ENCODE data around the gene NOX3. TPM values are rescaled to one million over a fixed set of nuclear protein-coding genes. Genes with fewer than 3 reads are reported as not detected.
A peak's percentile ranks its signal among the peaks of the same experiment; 100 is the strongest.
"Not testable (repeated sequence)": the region's sequence is repeated elsewhere in the genome, so short reads cannot be mapped to it uniquely, and the experiment has no call there.

Gene NOX3
- total RNA-seq, 1 donor = not detected

- H2AFZ ChIP-seq (ENCODE audit: low read length) = no peak overlapping the region
- no peaks in the 10 kb centered on the region for H3K27me3 ChIP-seq (ENCODE audit: insufficient read depth, low read length)
- H3K4me3 ChIP-seq (ENCODE audit: insufficient read depth, low read length) = no peak overlapping the region
- peak overlapping the region; percentile 45 for H3K4me2 ChIP-seq (ENCODE audit: insufficient read depth, low read length)
- no peaks in the 10 kb centered on the region for H3K36me3 ChIP-seq (ENCODE audit: insufficient read depth, low read length)
- TF ChIP-seq CTCF (IDR thresholded peaks at IDR 0.05; ENCODE audit: extremely low read depth, low read depth, low read length) = no peak
- peak; percentile 45 for DNase-seq (ENCODE audit: insufficient read length, low spot score, missing footprints)
- no peaks in the 10 kb centered on the region for H3K79me2 ChIP-seq (ENCODE audit: insufficient read depth, low read length)
- H3K9me3 ChIP-seq (ENCODE audit: low read depth, low read length) = no peaks in the 10 kb centered on the region
- peaks cover 36% of the 10 kb centered on the region for H3K4me1 ChIP-seq (ENCODE audit: insufficient read depth, low read length)
- peak overlapping the region; percentile 90 for H3K27ac ChIP-seq (ENCODE audit: low read depth, low read length)
- no peaks in the 10 kb centered on the region for H4K20me1 ChIP-seq (ENCODE audit: insufficient read depth, low read length)
These were observed 37.5 kb upstream of the NOX3 start for GRCh38 chr6:155493026-155493693.

GRCh38 chr6:155492061-155492735 is 36.6 kb upstream of the NOX3 start:
- Histone ChIP-seq H3K4me3 (ENCODE audit: insufficient read depth, low read length) (no peak overlapping the region), H3K4me2 (ENCODE audit: insufficient read depth, low read length) (no peak overlapping the region), H3K79me2 (ENCODE audit: insufficient read depth, low read length) (no peaks in the 10 kb centered on the region), H4K20me1 (ENCODE audit: insufficient read depth, low read length) (no peaks in the 10 kb centered on the region), H3K27me3 (ENCODE audit: insufficient read depth, low read length) (no peaks in the 10 kb centered on the region), H3K36me3 (ENCODE audit: insufficient read depth, low read length) (no peaks in the 10 kb centered on the region), H3K9me3 (ENCODE audit: low read depth, low read length) (no peaks in the 10 kb centered on the region), H3K4me1 (ENCODE audit: insufficient read depth, low read length) (peaks cover 32% of the 10 kb centered on the region), H3K27ac (ENCODE audit: low read depth, low read length) (peak overlapping the region; percentile 90), H2AFZ (ENCODE audit: low read length) (no peak overlapping the region)
- DNase-seq (ENCODE audit: insufficient read length, low spot score, missing footprints) = no peak
- TF ChIP-seq CTCF (IDR thresholded peaks at IDR 0.05; ENCODE audit: extremely low read depth, low read depth, low read length) = no peak

- Histone ChIP-seq H4K20me1 (ENCODE audit: insufficient read depth, low read length) (no peaks in the 10 kb centered on the region), H3K4me2 (ENCODE audit: insufficient read depth, low read length) (no peak overlapping the region), H3K36me3 (ENCODE audit: insufficient read depth, low read length) (no peaks in the 10 kb centered on the region), H3K27ac (ENCODE audit: low read depth, low read length) (no peak overlapping the region), H3K9me3 (ENCODE audit: low read depth, low read length) (no peaks in the 10 kb centered on the region), H3K27me3 (ENCODE audit: insufficient read depth, low read length) (no peaks in the 10 kb centered on the region), H3K79me2 (ENCODE audit: insufficient read depth, low read length) (no peaks in the 10 kb centered on the region), H2AFZ (ENCODE audit: low read length) (no peak overlapping the region), H3K4me1 (ENCODE audit: insufficient read depth, low read length) (peaks cover 32% of the 10 kb centered on the region), H3K4me3 (ENCODE audit: insufficient read depth, low read length) (no peak overlapping the region)
- TF ChIP-seq CTCF (IDR thresholded peaks at IDR 0.05; ENCODE audit: extremely low read depth, low read depth, low read length) = no peak
- DNase-seq (ENCODE audit: insufficient read length, low spot score, missing footprints) = no peak
These were observed 35.8 kb upstream of the NOX3 start for GRCh38 chr6:155491421-155491820.

- H3K9me3 ChIP-seq (ENCODE audit: low read depth, low read length); H3K4me2 ChIP-seq (ENCODE audit: insufficient read depth, low read length); DNase-seq (ENCODE audit: insufficient read length, low spot score, missing footprints); H3K79me2 ChIP-seq (ENCODE audit: insufficient read depth, low read length); H3K27me3 ChIP-seq (ENCODE audit: insufficient read depth, low read length); H3K4me3 ChIP-seq (ENCODE audit: insufficient read depth, low read length); H3K27ac ChIP-seq (ENCODE audit: low read depth, low read length); H4K20me1 ChIP-seq (ENCODE audit: insufficient read depth, low read length); H3K36me3 ChIP-seq (ENCODE audit: insufficient read depth, low read length): not testable (repeated sequence)
- Histone ChIP-seq H3K4me1 (ENCODE audit: insufficient read depth, low read length) (peaks cover 13% of the 10 kb centered on the region), H2AFZ (ENCODE audit: low read length) (peak overlapping the region; percentile 4)
These were observed 32.6 kb upstream of the NOX3 start for GRCh38 chr6:155488197-155488596.
